ENCODE data around the gene LIN52.
A peak's percentile ranks its signal among the peaks of the same experiment; 100 is the strongest.
"Not testable (repeated sequence)": the region's sequence is repeated elsewhere in the genome, so short reads cannot be mapped to it uniquely, and the experiment has no call there.

LIN52 gene

GRCh38 chr14:74111395-74112216, 26.9 kb downstream of the LIN52 start:
- DNase-seq, result peak in 1 of 2 donors; percentile 20

GRCh38 chr14:74125487-74125886, 40.7 kb downstream of the LIN52 start:
- DNase-seq, result not testable (repeated sequence)

GRCh38 chr14:74126315-74127013, 41.7 kb downstream of the LIN52 start:
- no peak for DNase-seq

GRCh38 chr14:74127634-74128033, 42.9 kb downstream of the LIN52 start:
- DNase-seq, result no peak

GRCh38 chr14:74133833-74134481, 49.2 kb downstream of the LIN52 start:
- no peak for DNase-seq

- no peak for DNase-seq
Observed at GRCh38 chr14:74134484-74134883, 49.7 kb downstream of the LIN52 start.

GRCh38 chr14:74135426-74135825, 50.7 kb downstream of the LIN52 start:
- DNase-seq, result no peak

- DNase-seq, result no peak
Observed at GRCh38 chr14:74140374-74140850, 55.7 kb downstream of the LIN52 start.

- DNase-seq, result no peak
Observed at GRCh38 chr14:74141703-74142102, 56.9 kb downstream of the LIN52 start.

- DNase-seq, result no peak
Observed at GRCh38 chr14:74142523-74142922, 57.8 kb downstream of the LIN52 start.

GRCh38 chr14:74144789-74145188, 60.0 kb downstream of the LIN52 start:
- no peak for DNase-seq

- no peak for DNase-seq
Observed at GRCh38 chr14:74147571-74147970, 62.8 kb downstream of the LIN52 start.

GRCh38 chr14:74148705-74149104, 63.9 kb downstream of the LIN52 start:
- no peak for DNase-seq

GRCh38 chr14:74155287-74155686, 70.5 kb downstream of the LIN52 start:
- DNase-seq, result no peak

- DNase-seq, result no peak
Observed at GRCh38 chr14:74155749-74156148, 71.0 kb downstream of the LIN52 start.

GRCh38 chr14:74160763-74161162, 76.0 kb downstream of the LIN52 start:
- no peak for DNase-seq

GRCh38 chr14:74161526-74162158, 76.9 kb downstream of the LIN52 start:
- DNase-seq, result no peak

GRCh38 chr14:74169906-74170305, 85.2 kb downstream of the LIN52 start:
- DNase-seq, result no peak

- DNase-seq, result no peak
Observed at GRCh38 chr14:74176400-74176793, 91.6 kb downstream of the LIN52 start.

GRCh38 chr14:74179856-74180255, 95.1 kb downstream of the LIN52 start:
- DNase-seq, result no peak

GRCh38 chr14:74190927-74191575, 106.3 kb downstream of the LIN52 start:
- DNase-seq, result no peak

GRCh38 chr14:74194506-74195274, 109.9 kb downstream of the LIN52 start:
- DNase-seq, result no peak

Measured in bone marrow (tissue), 2 donors.